Loucy (cell line): ENCODE results near the gene SP140.
"Not testable (repeated sequence)": the region's sequence is repeated elsewhere in the genome, so short reads cannot be mapped to it uniquely, and the experiment has no call there.

Experiments
- H2AFZ ChIP-seq: fragments of 200-600 bp; sonication (generic); 2 replicates; pipeline ENCODE4 v1.6.0; 2016; ENCODE audit warnings: antibody characterized with exemption, mild to moderate bottlenecking, low read length, moderate library complexity
- H3F3A ChIP-seq: fragments of 200-600 bp; 2 replicates; pipeline ENCODE4 v1.6.0; 2016; ENCODE audit warnings: antibody characterized with exemption, low read depth, mild to moderate bottlenecking
- H3K27me3 ChIP-seq: fragments of 200-600 bp; sonication (generic); 2 replicates; pipeline ENCODE4 v1.6.1; 2014; ENCODE audit warnings: low read length, mild to moderate bottlenecking; ENCODE audit not compliant: insufficient read depth, poor library complexity, severe bottlenecking
- H3K36me3 ChIP-seq: fragments of 200-600 bp; sonication (generic); 2 replicates; pipeline ENCODE4 v1.6.1; 2016; ENCODE audit warnings: low read length; ENCODE audit not compliant: insufficient read depth
- H3K4me1 ChIP-seq: fragments of 200-600 bp; sonication (generic); 2 replicates; pipeline ENCODE4 v1.5.1; 2014; ENCODE audit warnings: low read length, mild to moderate bottlenecking; ENCODE audit not compliant: insufficient read depth, poor library complexity, severe bottlenecking
- H3K4me2 ChIP-seq: fragments of 200-600 bp; sonication (generic); 2 replicates; pipeline ENCODE4 v1.6.0; 2014; ENCODE audit warnings: antibody characterized with exemption, low read length, low read depth, mild to moderate bottlenecking; ENCODE audit not compliant: poor library complexity, severe bottlenecking
- H3K4me3 ChIP-seq: fragments of 200-600 bp; sonication (generic); 2 replicates; pipeline ENCODE4 v1.5.1; 2014; ENCODE audit warnings: low read length, mild to moderate bottlenecking, mixed read lengths; ENCODE audit not compliant: poor library complexity, severe bottlenecking
- H3K79me2 ChIP-seq: fragments of 200-600 bp; sonication (generic); 2 replicates; pipeline ENCODE4 v1.6.1; 2014; ENCODE audit warnings: low read length; ENCODE audit not compliant: insufficient read depth
- H3K9ac ChIP-seq: fragments of 200-600 bp; sonication (generic); 2 replicates; pipeline ENCODE4 v1.6.0; 2014; ENCODE audit warnings: mild to moderate bottlenecking, low read depth, low read length, moderate library complexity; ENCODE audit not compliant: poor library complexity, severe bottlenecking
- H3K9me2 ChIP-seq: fragments of 200-600 bp; sonication (generic); replicated peaks from 2 replicates; pipeline ENCODE4 v1.6.1; 2016; ENCODE audit warnings: low read depth, low read length, mixed read lengths
- H3K9me3 ChIP-seq: fragments of 200-600 bp; sonication (generic); 2 replicates; pipeline ENCODE4 v1.6.1; 2014; ENCODE audit warnings: mild to moderate bottlenecking, antibody characterized with exemption, low read length, low read depth; ENCODE audit not compliant: insufficient read depth
- H4K20me1 ChIP-seq: fragments of 200-600 bp; sonication (generic); 2 replicates; pipeline ENCODE4 v1.6.0; 2014; ENCODE audit warnings: antibody characterized with exemption, low read length, mild to moderate bottlenecking; ENCODE audit not compliant: insufficient read depth, poor library complexity, severe bottlenecking
- EZH2phosphoT487 ChIP-seq: fragments of 200-600 bp; IDR thresholded peaks from 2 replicates; pipeline ENCODE4 v1.6.1; 2018; ENCODE audit warnings: antibody characterized with exemption, mild to moderate bottlenecking, moderate library complexity, borderline replicate concordance
- TF ChIP-seq, protein P1 (sequence below): fragments of 200-600 bp; sonication (generic); conservative IDR thresholded peaks from 2 replicates; pipeline ENCODE4 v1.5.1; 2014; ENCODE audit warnings: mild to moderate bottlenecking, antibody characterized with exemption, low read length

The SP140 gene

DNA sequence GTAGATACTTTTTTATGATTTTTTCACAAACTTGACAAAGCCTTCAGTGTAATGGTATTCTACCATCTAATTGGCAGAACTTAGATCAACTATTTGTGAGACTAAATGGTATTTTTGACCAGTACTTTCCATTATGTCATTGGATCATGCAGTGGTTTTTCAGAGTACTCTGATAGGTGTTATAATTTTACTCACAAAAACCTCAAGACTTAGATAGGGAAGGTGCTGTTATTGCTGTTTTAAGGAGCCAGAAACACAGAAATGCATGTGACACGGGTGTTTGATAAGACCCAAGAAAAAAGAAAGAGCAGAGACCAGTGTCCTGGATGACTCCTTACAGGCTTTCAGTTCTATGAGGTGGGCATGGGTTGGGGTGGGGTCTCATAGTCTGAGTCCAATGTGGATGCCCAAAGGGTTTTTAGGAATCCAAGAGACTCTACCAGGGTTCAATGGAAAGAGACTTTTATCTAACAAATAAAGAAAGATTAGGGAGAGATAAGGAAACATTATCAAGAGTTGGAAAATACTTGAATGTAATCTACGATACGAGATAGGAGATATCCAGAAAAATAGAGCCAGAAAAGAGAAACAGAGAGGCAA is 31.3 kb downstream of the SP140 start:
- no peak overlapping the region for H2AFZ ChIP-seq
- no peak overlapping the region for H3K4me3 ChIP-seq
- H3K4me2 ChIP-seq: no peak overlapping the region
- H3K9me2 ChIP-seq: no peaks in the 10 kb centered on the region
- H3K9me3 ChIP-seq: no peaks in the 10 kb centered on the region
- no peaks in the 10 kb centered on the region for H3K79me2 ChIP-seq
- H3K36me3 ChIP-seq: no peaks in the 10 kb centered on the region
- no peak overlapping the region for H3K9ac ChIP-seq
- peaks cover 20% of the 10 kb centered on the region for H3K27me3 ChIP-seq
- no peaks in the 10 kb centered on the region for H4K20me1 ChIP-seq
- peaks cover 6% of the 10 kb centered on the region for H3K4me1 ChIP-seq
- TF ChIP-seq EZH2phosphoT487: no peak
- TF ChIP-seq, protein P1, sequence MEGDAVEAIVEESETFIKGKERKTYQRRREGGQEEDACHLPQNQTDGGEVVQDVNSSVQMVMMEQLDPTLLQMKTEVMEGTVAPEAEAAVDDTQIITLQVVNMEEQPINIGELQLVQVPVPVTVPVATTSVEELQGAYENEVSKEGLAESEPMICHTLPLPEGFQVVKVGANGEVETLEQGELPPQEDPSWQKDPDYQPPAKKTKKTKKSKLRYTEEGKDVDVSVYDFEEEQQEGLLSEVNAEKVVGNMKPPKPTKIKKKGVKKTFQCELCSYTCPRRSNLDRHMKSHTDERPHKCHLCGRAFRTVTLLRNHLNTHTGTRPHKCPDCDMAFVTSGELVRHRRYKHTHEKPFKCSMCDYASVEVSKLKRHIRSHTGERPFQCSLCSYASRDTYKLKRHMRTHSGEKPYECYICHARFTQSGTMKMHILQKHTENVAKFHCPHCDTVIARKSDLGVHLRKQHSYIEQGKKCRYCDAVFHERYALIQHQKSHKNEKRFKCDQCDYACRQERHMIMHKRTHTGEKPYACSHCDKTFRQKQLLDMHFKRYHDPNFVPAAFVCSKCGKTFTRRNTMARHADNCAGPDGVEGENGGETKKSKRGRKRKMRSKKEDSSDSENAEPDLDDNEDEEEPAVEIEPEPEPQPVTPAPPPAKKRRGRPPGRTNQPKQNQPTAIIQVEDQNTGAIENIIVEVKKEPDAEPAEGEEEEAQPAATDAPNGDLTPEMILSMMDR: no peak
- no peaks in the 10 kb centered on the region for H3F3A ChIP-seq

DNA sequence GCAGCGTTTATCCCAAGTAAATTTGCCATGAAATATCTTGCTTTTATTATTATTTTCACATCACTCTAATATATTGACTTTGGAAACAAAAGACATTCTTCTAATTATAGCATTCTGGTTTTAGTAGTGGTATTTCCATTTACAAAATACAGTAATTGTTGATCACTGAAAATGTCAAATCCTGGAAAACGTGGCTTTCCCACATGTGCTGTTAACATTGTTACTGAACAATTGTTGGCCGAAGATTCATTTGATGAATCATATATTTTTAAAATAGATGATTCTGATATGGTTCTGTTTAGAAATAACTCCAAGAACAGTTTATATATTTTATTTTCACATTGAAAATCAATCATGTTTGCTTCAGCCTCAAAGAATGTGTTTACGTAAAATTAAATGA is 32.9 kb downstream of the SP140 start:
- Histone ChIP-seq H3K79me2 (no peaks in the 10 kb centered on the region), H3K36me3 (no peaks in the 10 kb centered on the region), H3F3A (no peaks in the 10 kb centered on the region), H3K9ac (no peak overlapping the region), H3K9me2 (no peaks in the 10 kb centered on the region), H3K4me2 (no peak overlapping the region), H2AFZ (no peak overlapping the region), H4K20me1 (no peaks in the 10 kb centered on the region), H3K4me3 (no peak overlapping the region), H3K9me3 (no peaks in the 10 kb centered on the region), H3K27me3 (peaks cover 3% of the 10 kb centered on the region), H3K4me1 (peaks cover 6% of the 10 kb centered on the region)
- no peak for TF ChIP-seq EZH2phosphoT487

DNA sequence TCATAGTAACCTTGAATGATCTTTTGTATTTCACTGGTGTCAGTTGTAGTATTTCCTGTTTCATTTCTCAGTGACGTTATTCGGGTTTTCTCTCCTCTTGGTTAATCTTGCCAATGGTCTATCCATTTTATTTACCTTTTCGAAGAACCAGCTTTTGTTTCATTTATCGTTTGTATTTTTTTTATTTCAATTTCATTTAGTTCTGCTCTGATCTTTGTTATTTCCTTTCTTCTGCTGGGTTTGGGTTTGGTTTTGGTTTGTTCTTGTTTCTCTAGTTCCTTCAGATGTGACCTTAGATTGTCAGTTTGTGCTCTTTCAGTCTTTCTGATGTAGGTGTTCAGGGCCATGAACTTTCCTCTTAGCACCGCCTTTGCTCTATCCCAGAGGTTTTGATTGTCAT is 36.7 kb downstream of the SP140 start:
- no peak overlapping the region for H3K4me3 ChIP-seq
- no peaks in the 10 kb centered on the region for H3K79me2 ChIP-seq
- H3K9ac ChIP-seq: no peak overlapping the region
- no peaks in the 10 kb centered on the region for H3K9me3 ChIP-seq
- no peak overlapping the region for H2AFZ ChIP-seq
- no peaks in the 10 kb centered on the region for H3K27me3 ChIP-seq
- H3K4me2 ChIP-seq: no peak overlapping the region
- TF ChIP-seq, protein P1: no peak
- H3F3A ChIP-seq: no peaks in the 10 kb centered on the region
- H4K20me1 ChIP-seq: no peaks in the 10 kb centered on the region
- H3K4me1 ChIP-seq: no peaks in the 10 kb centered on the region
- no peaks in the 10 kb centered on the region for H3K36me3 ChIP-seq
- no peaks in the 10 kb centered on the region for H3K9me2 ChIP-seq

DNA sequence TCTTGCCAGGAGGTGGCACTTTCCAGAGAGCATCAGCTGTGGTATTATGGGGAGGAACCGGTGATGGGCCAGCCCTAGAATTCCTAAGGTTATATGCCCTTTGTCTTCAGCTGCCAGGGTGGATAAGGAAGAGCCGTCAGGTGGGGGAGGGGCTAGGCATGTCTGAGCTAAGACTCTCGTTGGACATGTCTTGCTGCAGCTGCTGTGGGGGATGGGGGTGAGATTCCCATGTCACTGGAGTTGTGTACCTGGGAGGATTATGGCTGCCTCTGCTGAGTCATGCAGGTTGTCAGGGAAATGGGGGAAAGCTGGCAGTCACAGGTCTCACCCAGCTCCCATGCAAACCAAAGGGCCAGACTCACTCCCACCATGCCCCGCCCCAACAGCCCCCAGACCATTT is 39.4 kb downstream of the SP140 start:
- not testable (repeated sequence) for H3K36me3 ChIP-seq, H3K4me3 ChIP-seq, H3F3A ChIP-seq, H3K4me1 ChIP-seq, H3K79me2 ChIP-seq, H4K20me1 ChIP-seq, H3K4me2 ChIP-seq, H3K9me2 ChIP-seq, H3K9ac ChIP-seq, H2AFZ ChIP-seq, H3K27me3 ChIP-seq, H3K9me3 ChIP-seq
